Body of pancreas (tissue), 4 donors: ENCODE measurements around the gene PTCD1.

Experiments used
- CTCF ChIP-seq, 7 experiments: fragments of 450-650 bp in 4 of 7; fragments of 200-600 bp in 3 of 7; sonication (generic) in 3 of 7; IDR thresholded peaks; one replicate each; pipeline ENCODE4 v1.5.1; 2016 to 2019; ENCODE audit warnings: antibody characterized with exemption in 7 of 7
- POLR2A ChIP-seq, 3 donors: fragments of 450-650 bp; IDR thresholded peaks; one replicate each; pipeline ENCODE4 v1.6.1; 2016; ENCODE audit warnings: antibody characterized with exemption in 3 of 3, mild to moderate bottlenecking in 2 of 3

- TF ChIP-seq CTCF (IDR thresholded peaks at IDR 0.05), result no peak
- no peak for TF ChIP-seq POLR2A (IDR thresholded peaks at IDR 0.05)
Measured at GRCh38 chr7:99407872-99408378, 30.7 kb downstream of the PTCD1 start.
